CD4-positive, alpha-beta T cell treated with Interleukin-6 at 100 ng/mL for 8 hours (primary cell): ENCODE results near the gene RCAN1.
"Not testable (repeated sequence)": the region's sequence is repeated elsewhere in the genome, so short reads cannot be mapped to it uniquely, and the experiment has no call there.

Experiments used
- DNase-seq: peaks from one replicate; pipeline ENCODE4 v3.0.0-alpha.2; 2020; ENCODE audit warnings: mixed read lengths, low spot score

RCAN1 gene

GRCh38 chr21:34568801-34569200 is 46.1 kb downstream of the RCAN1 start:
- not testable (repeated sequence) for DNase-seq

GRCh38 chr21:34567604-34568155 is 47.2 kb downstream of the RCAN1 start:
- no peak for DNase-seq

- DNase-seq = no peak
Measured at GRCh38 chr21:34565238-34565637, 49.7 kb downstream of the RCAN1 start.

GRCh38 chr21:34563370-34563769 is 51.5 kb downstream of the RCAN1 start:
- not testable (repeated sequence) for DNase-seq

- DNase-seq = no peak
Measured at GRCh38 chr21:34561806-34562205, 53.1 kb downstream of the RCAN1 start.

GRCh38 chr21:34560609-34561008 is 54.3 kb downstream of the RCAN1 start:
- no peak for DNase-seq

- DNase-seq = no peak
Measured at GRCh38 chr21:34560021-34560420, 54.9 kb downstream of the RCAN1 start.

GRCh38 chr21:34559089-34559631 is 55.8 kb downstream of the RCAN1 start:
- DNase-seq = no peak

GRCh38 chr21:34558166-34558565 is 56.7 kb downstream of the RCAN1 start:
- DNase-seq = no peak

GRCh38 chr21:34557261-34557660 is 57.7 kb downstream of the RCAN1 start:
- DNase-seq = no peak

- not testable (repeated sequence) for DNase-seq
Measured at GRCh38 chr21:34554670-34555069, 60.2 kb downstream of the RCAN1 start.

- no peak for DNase-seq
Measured at GRCh38 chr21:34554227-34554626, 60.7 kb downstream of the RCAN1 start.

GRCh38 chr21:34553151-34553952 is 61.6 kb downstream of the RCAN1 start:
- no peak for DNase-seq

GRCh38 chr21:34552360-34553098 is 62.4 kb downstream of the RCAN1 start:
- no peak for DNase-seq

GRCh38 chr21:34550182-34550799 is 64.6 kb downstream of the RCAN1 start:
- no peak for DNase-seq

- no peak for DNase-seq
Measured at GRCh38 chr21:34548781-34549376, 66.0 kb downstream of the RCAN1 start.

GRCh38 chr21:34546542-34546941 is 68.4 kb downstream of the RCAN1 start:
- DNase-seq = no peak

- DNase-seq = no peak
Measured at GRCh38 chr21:34545079-34545884, 69.6 kb downstream of the RCAN1 start.

GRCh38 chr21:34544032-34544496 is 70.8 kb downstream of the RCAN1 start:
- DNase-seq = peak; percentile 24

GRCh38 chr21:34543017-34543416 is 71.9 kb downstream of the RCAN1 start:
- no peak for DNase-seq

GRCh38 chr21:34540206-34540605 is 74.7 kb downstream of the RCAN1 start:
- no peak for DNase-seq
